Body of pancreas (tissue), 4 donors: ENCODE results near the gene PCDHGA11.

Experiments
- POLR2A ChIP-seq, 3 donors: fragments of 450-650 bp; IDR thresholded peaks; one replicate each; pipeline ENCODE4 v1.6.1; 2016; ENCODE audit warnings: antibody characterized with exemption in 3 of 3, mild to moderate bottlenecking in 2 of 3
- TF ChIP-seq, protein P1 (sequence below), 7 experiments: fragments of 450-650 bp in 4 of 7; fragments of 200-600 bp in 3 of 7; sonication (generic) in 3 of 7; IDR thresholded peaks; one replicate each; pipeline ENCODE4 v1.5.1; 2016 to 2019; ENCODE audit warnings: antibody characterized with exemption in 7 of 7

- TF ChIP-seq, protein P1, sequence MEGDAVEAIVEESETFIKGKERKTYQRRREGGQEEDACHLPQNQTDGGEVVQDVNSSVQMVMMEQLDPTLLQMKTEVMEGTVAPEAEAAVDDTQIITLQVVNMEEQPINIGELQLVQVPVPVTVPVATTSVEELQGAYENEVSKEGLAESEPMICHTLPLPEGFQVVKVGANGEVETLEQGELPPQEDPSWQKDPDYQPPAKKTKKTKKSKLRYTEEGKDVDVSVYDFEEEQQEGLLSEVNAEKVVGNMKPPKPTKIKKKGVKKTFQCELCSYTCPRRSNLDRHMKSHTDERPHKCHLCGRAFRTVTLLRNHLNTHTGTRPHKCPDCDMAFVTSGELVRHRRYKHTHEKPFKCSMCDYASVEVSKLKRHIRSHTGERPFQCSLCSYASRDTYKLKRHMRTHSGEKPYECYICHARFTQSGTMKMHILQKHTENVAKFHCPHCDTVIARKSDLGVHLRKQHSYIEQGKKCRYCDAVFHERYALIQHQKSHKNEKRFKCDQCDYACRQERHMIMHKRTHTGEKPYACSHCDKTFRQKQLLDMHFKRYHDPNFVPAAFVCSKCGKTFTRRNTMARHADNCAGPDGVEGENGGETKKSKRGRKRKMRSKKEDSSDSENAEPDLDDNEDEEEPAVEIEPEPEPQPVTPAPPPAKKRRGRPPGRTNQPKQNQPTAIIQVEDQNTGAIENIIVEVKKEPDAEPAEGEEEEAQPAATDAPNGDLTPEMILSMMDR (IDR thresholded peaks at IDR 0.05): no peak
- no peak for TF ChIP-seq POLR2A (IDR thresholded peaks at IDR 0.05)
Measured at GRCh38 chr5:141393267-141393666, 27.6 kb upstream of the PCDHGA11 start.
